GM18868 (cell line): ENCODE measurements around the gene MDH1B.
"Not testable (repeated sequence)": the region's sequence is repeated elsewhere in the genome, so short reads cannot be mapped to it uniquely, and the experiment has no call there.

Experiments used
- ATAC-seq: cut with Tn5 transposase; IDR thresholded peaks from one replicate; pipeline ENCODE4 v1.9.1; 2021; ENCODE audit warnings: mild to moderate bottlenecking, moderate library complexity; ENCODE audit not compliant: unreplicated experiment

Gene MDH1B

DNA sequence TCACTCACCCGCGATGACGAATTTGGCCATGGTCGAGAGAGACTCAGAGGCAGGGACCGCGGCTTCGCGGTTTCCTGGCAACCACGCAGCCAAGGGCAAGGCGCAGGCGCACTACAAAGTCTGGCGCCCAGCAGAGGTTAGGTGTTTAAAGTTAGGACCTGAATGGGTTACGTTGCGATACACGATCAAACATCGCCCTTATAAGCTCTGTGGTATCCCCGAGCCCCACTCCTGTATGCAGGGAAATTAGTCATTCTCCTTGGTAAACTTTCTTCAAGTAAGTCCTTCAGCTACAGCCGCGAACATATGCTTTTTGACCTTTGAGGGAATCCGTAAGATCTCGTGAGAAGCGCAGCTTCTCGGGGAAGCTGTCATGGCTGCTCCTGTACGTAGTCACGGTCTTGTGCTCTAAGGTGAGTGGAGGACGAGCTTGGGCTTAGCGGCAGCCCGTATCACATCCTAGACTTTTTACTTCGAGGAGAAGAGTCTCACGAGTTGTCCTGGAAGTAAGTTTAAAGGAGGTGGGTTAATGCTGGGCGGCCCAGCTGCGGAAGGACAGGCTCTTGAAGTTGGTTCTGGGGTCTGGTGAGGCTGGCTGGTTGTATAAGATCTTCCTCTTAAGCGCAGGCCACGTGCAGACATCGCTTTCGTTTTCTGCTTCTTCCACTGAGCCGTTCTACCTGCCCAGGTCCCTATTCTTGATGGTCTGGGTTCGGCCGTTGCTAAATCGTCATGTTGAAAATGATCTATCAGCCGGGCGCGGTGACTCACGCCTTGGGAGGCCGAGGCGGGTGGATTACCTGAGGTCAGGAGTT lies at the start of gene MDH1B, which contains the start of gene FASTKD2:
Gene MDH1B, minus strand, starts transcription at position 87 of the 815 bp plus-strand sequence. Its CDS starts 57 bp downstream, at position 30.
Gene FASTKD2, plus strand, starts transcription at position 365 of the 815 bp plus-strand sequence. CDS start 1,088 bp downstream, outside the sequence.
- peak; percentile 95 for ATAC-seq

DNA sequence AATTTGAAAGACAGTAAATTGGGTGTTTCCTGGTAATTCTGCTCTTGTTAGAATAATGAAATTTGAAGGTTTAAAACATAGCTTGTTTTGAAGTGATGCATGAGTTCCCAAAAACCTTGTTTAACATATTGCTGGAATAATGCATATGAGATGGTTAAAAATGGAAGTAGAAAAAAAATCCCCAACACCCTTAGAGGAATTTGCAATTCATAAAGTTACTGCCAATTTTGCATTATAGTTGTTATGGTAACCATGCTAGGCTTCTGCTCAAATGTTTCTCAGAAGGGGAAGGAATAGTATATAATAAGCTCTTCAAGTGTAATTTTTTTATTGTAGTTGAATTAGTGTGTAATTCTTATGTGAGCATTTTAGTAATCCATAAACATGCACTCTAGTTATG lies 49.4 kb upstream of the MDH1B start:
- no peak for ATAC-seq

DNA sequence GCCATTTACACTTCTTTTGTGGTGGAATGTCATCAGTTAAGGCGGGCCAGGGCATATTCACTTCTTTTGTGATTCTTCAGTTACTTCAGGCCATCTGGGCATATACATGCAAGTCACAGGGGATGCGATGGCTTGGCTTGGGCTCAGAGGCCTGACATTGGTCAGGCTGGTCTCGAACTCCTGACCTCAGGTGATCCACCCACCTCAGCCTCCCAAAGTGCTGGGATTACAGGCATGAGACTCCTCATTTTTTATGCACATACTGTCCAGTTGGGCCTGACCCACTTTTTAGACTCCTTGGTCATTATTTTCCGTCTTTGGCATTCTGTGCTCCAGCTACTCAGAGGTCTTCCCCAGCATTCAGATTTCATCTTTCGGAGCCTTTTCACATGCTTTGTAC lies 47.3 kb upstream of the MDH1B start:
- not testable (repeated sequence) for ATAC-seq

DNA sequence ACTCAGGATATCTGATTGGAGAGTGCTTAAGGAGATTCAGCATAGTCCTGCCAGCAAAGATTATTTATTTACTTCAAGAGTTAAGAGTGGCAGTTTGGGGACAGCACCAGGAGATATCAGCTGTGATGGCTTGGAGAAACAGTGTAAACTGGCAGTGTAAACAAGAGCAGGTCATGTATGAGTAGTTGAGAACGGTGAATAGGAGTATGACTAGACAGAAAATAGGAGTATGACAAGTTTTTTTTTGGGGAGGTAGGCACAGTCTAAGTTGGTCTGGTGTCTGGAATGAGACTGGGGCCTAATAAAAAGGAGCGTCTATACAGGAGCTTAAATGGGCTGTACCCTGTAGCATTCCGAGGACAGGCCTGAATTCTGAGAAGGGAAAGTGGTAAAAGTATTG lies 42.5 kb upstream of the MDH1B start:
- not testable (repeated sequence) for ATAC-seq

DNA sequence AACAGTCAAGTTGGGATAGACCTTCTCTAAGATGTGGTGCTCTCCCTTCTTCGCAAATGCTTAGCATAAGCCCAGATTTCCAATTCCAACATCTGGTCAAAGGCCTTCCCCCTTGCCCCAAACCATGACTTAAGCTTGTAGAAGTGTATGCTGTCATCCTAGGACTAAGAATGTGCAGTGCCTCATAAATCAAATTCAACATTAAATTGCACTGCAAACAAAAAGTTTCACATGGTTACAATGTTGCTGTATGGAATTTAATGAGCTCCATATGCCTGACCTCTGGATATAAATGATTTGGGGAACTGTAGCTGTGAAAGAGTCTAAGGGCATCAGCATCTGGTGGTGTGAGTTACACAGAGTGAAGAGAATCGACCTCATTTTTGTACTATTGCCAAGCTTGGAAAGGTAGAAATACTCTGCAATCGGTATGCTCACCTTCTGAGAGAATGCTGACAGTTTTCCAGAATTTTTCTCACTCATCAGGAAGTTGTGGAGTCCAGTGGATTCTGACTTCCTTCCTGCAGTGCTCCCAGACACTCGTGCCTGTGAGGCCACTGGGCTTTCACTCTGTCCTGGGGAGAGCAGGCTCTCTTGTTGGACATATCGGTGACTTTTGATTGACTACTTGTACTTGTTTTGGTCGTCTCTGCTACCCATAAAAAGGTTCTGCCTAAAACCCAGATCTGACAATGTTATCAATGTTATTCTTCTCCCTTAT lies 40.9 kb upstream of the MDH1B start:
- ATAC-seq = no peak

DNA sequence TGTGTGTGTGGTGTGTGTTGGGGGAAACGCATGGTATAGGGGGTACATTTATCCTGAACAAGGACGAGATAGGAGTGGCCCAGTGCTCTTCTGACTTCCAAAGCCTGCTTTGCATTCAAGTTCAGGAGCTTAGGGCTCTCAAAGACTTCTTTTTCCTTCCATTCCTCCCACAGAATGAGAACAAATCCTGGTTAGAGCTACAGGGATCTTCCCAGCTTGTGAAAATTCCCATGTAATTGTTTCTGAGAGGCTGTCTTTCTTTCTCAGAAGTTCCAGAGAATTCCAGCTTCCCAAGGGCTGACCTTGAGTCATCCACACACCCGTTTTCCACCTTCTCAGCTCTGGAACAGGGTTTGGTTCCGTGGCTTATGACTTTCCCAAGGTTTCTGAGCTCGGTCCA lies 39.2 kb upstream of the MDH1B start:
- ATAC-seq = no peak

DNA sequence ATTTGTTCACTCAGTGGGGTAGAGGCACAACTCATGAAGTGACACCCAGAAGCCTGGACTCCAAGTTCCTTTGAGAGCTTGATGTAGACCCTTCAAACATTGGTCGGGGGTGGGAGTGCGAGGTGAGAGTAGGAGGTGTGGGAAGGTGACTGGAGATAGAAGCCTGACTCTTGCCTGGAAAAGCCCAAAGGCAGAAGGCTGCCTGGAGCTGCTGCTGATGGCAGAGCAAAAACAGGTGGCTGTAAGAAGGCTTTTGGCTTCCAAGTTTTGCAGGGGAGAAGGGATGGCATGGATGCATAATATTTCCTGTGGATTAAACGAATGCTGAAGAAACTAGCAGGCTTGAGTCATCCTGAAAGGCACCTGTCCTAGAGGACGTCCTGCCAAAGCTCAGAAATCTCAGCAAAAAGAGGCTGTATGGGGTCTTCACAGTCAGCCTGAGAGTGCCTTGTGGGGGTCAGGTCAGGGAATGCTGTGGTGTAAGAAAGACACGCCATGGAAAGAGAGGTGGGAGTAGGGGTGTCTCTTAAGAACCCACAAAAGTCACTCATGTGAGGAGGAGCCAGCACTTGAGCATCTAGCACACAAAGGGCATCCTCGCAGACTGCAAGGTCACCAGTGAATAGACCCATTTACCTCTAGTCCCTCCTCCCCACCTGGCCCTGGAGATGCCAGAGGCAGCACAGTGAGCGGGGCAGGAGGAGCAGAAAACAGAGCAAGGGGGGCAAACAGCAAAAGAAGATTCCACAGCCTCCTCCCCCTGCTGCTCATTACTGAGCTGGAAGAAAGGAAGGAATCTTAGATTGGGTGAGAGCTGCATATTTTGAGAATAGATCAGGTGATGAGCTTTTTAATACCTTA lies 37.8 kb upstream of the MDH1B start:
- ATAC-seq = no peak

DNA sequence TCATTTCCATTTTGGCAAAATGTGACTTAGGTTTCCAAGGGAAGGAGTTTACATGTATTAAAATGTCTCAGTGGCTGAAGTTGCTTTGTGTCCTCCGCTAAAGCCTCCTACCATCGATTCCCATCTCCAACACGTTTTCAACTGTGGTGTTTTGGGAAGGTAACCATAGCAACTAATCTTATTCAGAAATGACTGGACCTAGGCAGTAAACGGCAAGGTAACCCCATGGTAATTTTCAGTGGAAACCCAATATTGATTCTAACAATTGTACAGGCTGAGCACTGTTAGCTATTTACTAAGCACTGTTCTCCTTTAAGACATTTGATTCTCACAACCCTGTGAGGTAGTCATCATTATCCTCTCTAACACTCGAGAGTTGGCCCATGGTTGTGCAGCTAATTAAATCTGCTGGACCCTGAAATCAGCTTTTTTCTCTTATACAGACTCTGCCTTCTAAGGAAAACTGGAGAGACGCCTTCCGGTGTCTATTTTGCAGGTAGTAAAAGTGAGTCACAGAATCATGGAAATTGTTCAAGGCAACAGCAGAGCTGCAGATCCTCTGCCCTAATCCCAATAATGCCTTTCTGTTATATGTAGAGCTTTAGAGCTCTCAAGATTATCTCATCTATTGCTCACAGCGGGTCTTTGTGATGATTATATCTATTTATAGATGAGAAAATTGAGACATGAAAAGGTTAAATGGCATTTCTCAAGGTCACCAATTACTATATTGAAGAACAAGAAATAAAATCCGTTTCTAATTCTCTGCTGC lies 36.5 kb upstream of the MDH1B start:
- no peak for ATAC-seq

DNA sequence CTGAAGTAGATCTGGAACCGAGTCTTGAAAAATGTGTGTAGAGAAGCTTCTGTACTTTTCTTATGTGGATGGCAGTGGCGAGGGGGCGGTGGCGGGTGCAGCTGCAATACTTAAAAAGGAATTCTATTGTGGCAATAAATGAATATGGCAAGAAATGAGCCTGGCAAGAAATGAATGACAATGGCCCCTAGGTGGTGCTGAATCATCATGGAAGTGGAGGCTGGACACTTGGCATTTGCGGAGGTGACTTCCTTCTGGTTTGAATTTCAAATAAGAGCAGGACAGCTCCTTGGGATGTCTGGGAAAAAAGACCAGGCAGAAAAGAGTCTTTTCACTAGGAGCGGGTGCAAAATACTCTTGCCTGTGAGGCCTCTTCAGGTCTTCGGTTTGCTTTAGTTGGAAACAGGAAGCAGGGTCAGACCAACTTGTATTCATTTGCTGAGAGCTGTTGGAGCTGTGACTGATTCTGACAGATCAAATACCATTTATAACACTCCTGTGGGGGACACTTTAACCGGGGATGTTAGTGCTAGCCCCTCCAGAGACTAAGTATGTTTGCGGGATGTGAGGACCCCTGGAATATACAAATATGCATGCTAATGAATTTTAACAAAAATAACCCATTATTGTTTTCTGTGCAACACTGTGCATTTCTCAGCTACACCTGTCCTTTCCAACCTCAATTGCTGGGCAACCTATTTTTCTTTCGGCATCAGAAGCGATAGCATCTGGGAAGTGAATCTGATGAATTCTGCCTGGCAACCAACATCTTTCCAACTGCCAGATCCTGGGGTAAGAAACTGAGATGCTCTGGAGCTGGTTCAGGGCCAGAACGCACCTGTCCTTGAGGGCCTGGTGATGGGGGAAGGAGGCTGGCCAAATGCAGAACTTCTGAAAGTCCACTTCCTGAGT lies 35.6 kb upstream of the MDH1B start:
- ATAC-seq = peak; percentile 67

DNA sequence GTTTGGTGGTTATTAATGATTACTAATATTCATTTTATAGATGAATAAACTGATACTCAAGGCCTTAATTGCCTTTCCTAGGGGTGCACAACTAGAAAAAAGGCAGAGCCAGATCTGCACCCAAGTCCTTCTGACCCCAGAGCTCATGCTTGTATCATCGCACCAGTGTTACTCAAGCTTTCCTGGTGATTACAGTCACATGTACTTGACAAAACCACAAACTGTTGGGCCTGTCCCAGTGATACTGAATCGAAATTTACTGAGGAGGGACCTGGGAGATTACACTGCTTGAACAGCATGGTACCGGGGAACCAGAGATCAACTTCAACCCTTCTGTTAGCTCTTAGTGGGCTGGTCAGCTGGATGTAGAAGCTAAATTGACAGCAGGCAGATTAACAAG lies 34.0 kb upstream of the MDH1B start:
- ATAC-seq = no peak

DNA sequence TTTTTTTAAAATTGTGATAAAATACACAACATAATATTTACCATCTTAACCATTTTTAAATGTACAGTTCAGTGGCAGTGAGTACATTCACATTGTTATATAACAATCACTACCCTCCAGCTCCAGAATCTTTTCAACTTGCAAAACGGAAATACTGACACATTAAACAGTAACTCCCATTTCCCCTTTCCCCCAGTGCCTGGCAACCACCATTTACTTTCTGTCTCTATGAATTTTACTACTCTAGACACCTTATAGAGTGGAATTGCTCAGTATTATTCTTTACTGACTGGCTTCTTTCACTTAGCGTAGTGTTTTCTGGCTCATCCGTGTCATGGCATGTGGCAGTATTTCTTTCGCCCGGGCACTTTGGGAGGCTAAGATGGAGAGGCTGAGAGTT lies 32.9 kb upstream of the MDH1B start:
- peak; percentile 66 for ATAC-seq

DNA sequence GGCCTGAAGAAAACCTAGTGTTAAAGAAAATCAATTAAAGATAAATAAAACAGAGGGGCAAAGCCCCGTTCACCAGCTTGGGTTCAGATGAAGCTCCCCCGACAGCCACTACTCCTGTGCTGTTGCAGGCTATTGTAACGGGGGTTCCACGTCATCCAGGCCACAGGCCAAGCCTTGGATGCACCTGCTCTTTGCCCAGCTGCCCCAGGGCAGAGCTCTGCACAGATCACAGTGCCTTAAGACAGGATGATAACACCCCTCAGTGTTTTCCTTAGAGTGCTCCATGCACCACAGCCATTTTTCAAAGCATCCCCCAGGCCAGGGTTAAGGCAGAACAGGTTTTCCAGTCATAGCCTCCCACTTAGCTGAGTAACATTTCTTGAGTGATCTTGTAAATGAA lies 32.2 kb upstream of the MDH1B start:
- ATAC-seq = no peak

DNA sequence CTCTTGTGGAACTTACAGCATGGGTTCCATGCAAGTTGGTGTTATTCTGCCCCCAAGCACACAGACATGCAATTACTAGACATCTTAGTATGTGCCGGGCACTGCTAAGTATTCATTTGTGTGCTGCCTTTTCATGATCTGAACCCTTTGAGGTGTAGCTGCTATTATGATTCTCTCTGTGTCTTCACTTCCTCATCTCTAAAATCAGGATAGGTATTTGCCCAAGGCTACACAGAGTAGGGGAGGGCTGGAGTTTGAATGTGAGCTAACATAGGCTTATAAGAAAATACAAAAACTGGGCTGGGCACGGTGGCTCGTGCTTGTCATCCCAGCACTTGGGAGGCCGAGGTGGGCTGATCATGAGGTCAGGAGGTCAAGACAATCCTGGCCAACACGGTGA lies 27.5 kb upstream of the MDH1B start:
- no peak for ATAC-seq

DNA sequence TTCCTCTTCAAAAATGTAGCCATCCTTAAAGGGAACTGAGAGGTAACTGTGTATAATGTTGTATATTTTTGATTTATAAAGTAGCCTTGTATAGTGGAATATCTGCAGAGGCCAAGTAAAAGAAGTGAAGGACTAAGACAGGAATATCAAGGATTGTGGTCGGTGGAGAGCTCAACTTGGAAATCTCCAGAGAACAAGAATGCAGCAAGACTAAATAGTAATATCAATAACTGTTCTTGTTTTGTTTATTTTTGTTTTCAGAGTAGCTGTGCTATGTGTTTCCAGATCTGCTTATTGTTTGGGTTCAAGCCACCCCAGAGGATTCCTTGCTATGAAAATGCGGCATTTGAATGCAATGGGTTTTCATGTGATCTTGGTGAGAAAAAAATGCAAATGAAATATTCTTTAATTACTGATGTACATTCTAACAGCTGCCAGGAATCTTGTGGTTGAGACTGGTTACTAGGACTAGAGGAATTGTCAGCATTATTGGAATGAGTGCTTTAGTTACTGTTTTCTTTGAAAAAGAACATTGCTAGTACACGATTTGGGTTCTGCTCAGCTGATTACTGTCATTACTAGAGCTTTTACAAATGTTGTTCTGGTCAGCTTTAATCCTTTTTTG lies 25.3 kb upstream of the MDH1B start:
- ATAC-seq = no peak

DNA sequence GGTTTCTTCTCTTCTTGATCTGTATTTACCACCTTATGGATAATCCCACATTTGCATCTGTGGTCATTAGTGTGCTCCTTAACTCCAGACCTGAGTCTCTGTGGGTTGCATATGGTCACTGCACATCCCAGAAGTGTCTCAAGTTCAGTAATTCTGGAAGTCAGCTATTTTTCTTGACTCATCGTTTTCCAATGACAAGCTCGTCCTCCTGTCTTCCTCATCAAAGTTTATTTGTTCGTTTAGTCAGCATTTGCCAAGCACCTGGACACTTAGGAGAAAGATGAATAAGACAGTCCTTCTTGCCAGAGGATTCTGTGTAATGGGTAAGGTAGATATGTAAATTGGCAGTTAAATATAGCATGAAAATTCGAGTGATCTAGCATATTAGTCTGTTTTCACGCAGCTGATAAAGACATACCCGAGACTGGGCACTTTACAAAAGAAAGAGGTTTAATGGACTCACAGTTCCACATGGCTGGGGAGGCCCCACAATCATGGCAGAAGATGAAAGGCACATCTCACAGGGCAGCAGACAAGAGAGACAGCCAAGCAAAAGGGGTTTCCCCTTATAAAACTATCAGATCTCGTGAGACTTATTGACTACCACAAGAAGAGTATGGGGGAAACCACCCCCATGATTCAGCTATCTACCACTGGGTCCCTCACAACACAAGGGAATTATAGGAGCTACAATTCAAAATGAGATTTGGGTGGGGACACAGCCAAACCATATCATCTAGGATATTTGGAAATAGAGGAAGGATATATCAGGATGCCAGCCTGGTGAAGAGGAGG lies 19.6 kb upstream of the MDH1B start:
- ATAC-seq = no peak

DNA sequence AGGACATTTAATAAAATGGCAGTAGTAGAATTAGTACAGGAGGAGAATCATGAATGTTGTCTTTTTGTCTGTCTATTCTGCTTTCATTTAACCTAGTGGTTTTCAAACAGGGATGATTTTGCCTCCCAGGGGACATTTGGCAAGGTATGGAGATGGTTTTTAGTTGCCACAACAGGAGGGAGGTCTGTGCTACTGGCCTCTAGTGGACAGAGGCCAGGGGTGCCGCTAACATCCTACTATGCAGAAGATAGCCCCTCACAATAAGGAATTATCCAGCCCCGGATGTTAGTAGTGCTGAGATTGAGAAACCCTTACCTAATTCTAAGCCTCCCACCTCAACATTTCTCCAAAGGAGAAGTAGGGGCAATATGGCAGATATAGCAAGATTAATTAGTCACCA lies 18.6 kb upstream of the MDH1B start:
- ATAC-seq = no peak

DNA sequence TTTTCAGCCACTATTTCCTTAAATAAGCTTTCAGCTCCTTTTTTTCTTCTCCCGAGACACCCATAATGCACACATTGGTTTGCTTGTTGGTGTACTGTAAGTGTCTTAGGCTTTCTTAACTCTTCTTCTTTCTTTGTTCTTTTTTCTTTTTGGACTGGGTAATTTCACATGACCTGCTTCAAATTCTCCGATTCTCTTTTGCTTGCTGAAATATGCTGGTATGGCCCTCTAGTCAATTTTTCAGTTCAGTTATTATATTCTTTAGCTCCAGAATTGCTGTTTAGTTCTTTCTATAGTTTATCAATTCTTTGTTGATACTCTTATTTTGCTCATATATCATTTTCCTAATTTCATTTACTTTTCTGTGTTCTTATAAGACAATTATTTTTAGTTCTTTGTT lies 15.5 kb upstream of the MDH1B start:
- no peak for ATAC-seq

DNA sequence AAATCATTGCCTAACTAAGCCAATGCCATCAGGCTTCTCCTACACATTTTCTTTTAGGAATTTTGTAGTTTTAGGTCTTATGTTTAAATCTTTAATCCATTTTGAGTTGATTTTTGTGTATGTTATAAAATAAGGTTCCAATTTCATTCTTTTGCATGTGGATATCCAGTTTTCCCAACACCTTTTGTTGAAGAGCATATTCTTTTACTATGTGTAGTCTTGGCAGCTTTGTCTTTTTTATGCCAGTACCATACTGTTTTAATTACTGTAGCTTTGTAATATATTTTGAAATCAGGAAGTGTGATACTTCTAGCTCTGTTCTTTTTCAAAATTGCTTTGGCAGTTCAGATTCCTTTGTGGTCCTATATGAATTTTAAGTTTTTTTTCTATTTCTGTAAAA lies 11.3 kb upstream of the MDH1B start:
- ATAC-seq = no peak
